Mesenteric fat pad (tissue), 1 donor: ENCODE results near the gene LY6G6D. TPM values are rescaled to one million over a fixed set of nuclear protein-coding genes. Genes with fewer than 3 reads are reported as not detected.

Experiments
- DNase-seq: peaks from one replicate; pipeline ENCODE4 v3.0.0-alpha.2; 2020; ENCODE audit warnings: low spot score
- microRNA-seq: library from miRNA; unstranded; fragments of <30 nt; microRNA quantifications from one replicate; pipeline ENCODE4 v1.2.0, GENCODE V29; 2020; ENCODE audit warnings: borderline number of aligned reads
- total RNA-seq: library from RNA; stranded (reverse); fragmentation: NEBNext Ultra II Directional; extraction: Animal tissue kit (Norgen Biotek cat#: 25700); gene quantifications from one replicate; pipeline ENCODE4 v1.2.1, GENCODE V29; 2021
- donor health status: DM: yes; HTN: yes; CAD: no.

Gene LY6G6D
- total RNA-seq, 1 donor from 2014 or later, result not detected

DNA sequence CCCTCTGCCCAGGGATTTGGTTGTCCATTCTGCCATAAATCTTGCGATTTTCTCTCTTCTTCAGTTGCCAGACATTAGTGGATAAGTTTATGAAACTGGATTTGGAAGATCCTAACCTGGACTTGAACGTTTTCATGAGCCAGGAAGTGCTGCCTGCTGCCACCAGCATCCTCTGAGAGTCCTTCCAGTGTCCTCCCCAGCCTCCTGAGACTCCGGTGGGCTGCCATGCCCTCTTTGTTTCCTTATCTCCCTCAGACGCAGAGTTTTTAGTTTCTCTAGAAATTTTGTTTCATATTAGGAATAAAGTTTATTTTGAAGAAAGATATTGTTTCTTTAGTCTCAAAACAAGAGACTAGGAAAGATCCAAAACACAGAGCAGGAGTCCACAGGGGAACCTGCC, 47.2 kb downstream of the LY6G6D start, which contains the start of gene SAPCD1:
Gene SAPCD1, plus strand, starts transcription at position 301 of the 400 bp plus-strand sequence. CDS start 399 bp downstream, outside the sequence.
- DNase-seq, result no peak

DNA sequence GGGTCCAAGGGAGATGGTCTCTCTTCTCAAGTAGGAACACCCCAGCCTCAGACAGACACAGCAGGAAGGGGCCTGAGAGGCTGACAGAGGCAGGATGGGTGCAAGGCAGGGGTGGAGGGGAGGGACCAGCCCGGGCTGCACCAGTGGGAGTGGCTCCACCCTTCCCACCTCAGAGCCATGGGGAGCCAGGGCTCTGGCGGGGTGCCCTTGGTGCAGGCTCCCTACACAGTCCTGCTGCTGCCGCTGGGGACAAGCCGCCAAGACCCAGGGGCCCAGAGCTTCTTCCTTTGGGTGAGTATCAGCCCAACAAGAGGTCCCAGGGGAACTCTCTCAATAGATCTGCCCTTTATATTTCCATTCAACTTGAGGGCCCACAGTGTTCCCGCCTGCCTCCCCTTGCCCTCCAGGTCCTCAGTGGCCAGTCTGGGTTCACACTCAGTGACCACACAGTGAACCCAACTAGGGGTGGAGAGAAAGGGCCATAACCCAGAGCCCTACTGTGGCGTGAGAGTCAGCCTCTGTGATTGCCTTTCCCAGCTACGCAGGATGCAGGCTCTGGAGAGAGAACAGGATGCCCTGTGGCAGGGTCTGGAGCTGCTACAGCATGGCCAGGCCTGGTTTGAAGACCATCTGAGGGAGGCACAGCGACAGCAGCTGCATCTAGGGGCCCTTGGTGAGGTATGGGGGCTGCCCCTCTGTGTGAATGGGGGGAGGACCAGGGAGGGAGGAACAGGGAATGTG, 47.9 kb downstream of the LY6G6D start:
- DNase-seq, result no peak

DNA sequence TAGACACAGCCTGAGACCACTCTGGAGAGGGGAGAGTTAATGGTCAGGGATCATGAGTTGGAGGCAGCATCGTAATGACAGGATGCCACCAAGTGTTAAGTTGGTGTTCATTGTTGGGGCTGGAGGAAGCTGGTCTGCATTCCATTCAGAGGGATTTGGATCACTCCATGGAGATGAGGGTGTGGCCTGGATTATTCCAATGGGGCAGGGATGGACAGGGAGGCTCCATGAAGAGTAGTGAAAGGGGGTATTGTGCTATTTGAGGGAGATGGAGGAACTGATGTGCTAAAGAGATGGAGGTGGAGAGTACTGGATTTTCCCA, 48.4 kb downstream of the LY6G6D start:
- no peak for DNase-seq

DNA sequence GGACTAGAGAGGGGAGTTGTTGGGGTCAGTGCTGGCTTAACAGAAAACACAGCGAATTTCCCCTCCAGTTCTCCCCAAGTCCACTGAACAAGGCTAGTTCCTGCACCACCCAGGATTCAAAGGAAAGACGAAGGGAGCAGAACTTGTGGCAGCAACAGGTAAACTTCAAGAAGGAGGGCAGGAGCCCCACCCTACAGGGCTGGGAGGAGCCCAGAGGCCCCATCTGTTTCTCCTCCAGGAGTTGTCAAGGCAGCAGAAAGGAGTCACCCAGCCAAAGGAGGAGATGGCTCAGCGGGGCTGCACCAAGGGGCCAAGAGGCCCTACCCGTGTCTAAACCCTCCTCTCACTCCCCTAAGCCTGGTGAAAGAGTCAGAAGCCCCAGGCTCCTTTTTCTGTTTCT, 49.0 kb downstream of the LY6G6D start:
- DNase-seq, result no peak

DNA sequence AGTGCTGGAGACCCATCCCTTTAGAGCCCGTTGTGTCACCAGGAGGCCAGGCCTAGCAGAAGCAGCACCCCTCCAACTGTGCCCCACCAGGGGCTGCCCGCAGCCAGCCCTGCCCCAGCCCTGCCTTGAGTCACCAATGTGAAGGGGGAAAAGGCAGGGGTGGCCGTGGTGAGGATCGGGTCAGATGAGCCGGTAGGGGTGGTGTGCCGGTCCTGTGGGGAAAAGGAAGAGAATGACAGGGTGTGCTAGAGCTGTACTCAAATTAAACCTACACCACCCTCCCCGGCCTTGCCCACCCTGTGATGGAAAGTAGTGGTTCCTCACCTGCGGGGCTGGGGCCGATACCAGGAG, 50.4 kb downstream of the LY6G6D start:
- DNase-seq, result no peak

DNA sequence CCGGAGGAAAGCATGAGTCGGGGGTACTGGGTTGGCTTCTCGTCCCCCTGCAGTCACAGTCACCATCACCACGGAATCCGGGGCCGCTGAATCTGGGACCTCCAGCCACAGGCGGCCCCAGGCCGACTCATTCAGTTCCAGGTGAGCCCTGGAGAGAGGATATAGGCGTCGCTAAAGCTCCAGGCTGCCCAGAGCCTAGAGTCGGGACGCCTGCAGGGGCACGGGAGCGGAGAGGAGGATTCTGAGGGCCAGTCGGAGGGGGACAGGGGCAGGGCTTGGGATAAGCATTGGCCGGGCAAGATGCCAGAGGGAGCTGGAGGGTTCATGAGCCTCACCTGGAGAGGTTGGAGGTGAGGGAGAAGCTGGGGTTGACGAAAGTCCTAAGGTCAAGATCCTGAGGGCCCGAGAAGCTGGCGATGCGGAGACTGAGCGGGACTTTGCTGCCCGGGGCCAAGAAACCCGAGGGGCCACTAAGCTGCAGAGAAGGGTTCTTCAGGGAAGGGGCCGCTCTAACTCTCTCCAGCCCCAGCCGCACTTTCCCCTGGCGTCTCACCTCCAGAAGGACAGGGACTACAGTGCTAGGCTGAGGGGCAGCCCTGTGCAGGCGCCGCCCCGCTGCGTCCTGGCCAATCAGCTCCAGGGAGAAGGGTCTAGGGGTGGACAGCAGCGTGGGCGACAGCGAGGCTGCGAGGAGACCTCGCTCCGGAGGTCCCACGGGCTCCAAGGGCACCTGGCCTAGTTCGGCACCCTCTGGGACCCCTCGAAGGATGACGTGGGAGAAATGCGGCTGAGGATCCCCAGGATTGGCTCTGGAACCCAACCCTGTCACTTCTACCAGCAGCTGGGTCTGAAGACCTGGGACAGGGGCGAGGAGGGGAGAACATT, 51.0 kb downstream of the LY6G6D start:
- DNase-seq, result no peak

DNA sequence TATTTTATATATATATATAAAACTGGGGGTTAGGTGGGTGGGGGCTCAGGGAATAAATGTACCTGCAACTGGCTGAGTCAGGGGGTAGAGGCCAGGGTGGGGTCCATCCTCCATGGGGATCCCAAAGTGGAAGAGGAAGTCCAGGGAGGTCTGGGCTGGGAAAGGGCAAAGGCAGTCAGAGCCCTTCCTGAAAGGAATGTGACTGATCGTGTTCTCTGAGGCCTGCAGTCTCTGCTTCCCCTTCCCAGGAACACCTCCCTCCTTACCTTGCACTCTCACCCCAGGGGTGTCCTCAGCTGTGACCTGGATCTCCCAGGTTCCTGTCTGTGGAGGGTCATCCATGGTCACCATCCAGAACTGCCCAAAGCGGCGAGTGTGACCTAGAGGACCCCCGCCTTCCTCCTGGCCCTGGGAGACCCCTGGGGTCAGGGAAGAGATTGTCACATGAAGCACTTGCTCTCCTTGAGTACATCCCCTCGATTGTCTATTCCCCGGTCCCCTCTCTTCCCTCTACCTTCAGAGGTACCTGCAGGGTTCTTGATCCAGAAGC, 52.0 kb downstream of the LY6G6D start:
- DNase-seq, result no peak

Small RNAs within 50 kb of the gene (microRNA-seq; reads per million reads assigned to microRNA genes)
- not detected for gene MIR4646

Other genes starting within 250 kb of the LY6G6D start
- gene MICB, start 217.2 kb upstream of the LY6G6D start, total RNA-seq, result 4.5 TPM
- gene MCCD1, start 186.4 kb upstream of the LY6G6D start, total RNA-seq, result not detected
- 268 TPM for gene DDX39B, start 173.3 kb upstream of the LY6G6D start, total RNA-seq
- 1.1 TPM for gene ATP6V1G2, start 168.7 kb upstream of the LY6G6D start, total RNA-seq
- gene NFKBIL1, start 167.7 kb upstream of the LY6G6D start, total RNA-seq, result 11.4 TPM
- gene LTA, start 143.1 kb upstream of the LY6G6D start, total RNA-seq, result not detected
- gene TNF, start 139.8 kb upstream of the LY6G6D start, total RNA-seq, result 1.2 TPM
- gene LTB, start 132.9 kb upstream of the LY6G6D start, total RNA-seq, result 1.4 TPM
- 23.8 TPM for gene LST1, start 129.1 kb upstream of the LY6G6D start, total RNA-seq
- not detected for gene NCR3, start 122.3 kb upstream of the LY6G6D start, total RNA-seq
- 60.1 TPM for gene AIF1, start 100.1 kb upstream of the LY6G6D start, total RNA-seq
- 162 TPM for gene PRRC2A, start 94.6 kb upstream of the LY6G6D start, total RNA-seq
- gene BAG6, start 62.7 kb upstream of the LY6G6D start, total RNA-seq, result 229 TPM
- gene APOM, start 59.5 kb upstream of the LY6G6D start, total RNA-seq, result 3.3 TPM
- 21.6 TPM for gene C6orf47, start 54.6 kb upstream of the LY6G6D start, total RNA-seq
- 10.5 TPM for gene GPANK1, start 50.4 kb upstream of the LY6G6D start, total RNA-seq
- 125 TPM for gene CSNK2B, start 49.3 kb upstream of the LY6G6D start, total RNA-seq
- gene LY6G5B, start 45.4 kb upstream of the LY6G6D start, total RNA-seq, result 15.5 TPM
- gene LY6G5C, start 34.3 kb upstream of the LY6G6D start, total RNA-seq, result 1.9 TPM
- gene ABHD16A, start 12.0 kb upstream of the LY6G6D start, total RNA-seq, result 38.8 TPM
- not detected for gene LY6G6F, start 8.5 kb upstream of the LY6G6D start, total RNA-seq
- gene LY6G6C, start 6.4 kb downstream of the LY6G6D start, total RNA-seq, result not detected
- gene MPIG6B, start 8.0 kb downstream of the LY6G6D start, total RNA-seq, result not detected
- 123 TPM for gene DDAH2, start 14.0 kb downstream of the LY6G6D start, total RNA-seq
- 408 TPM for gene CLIC1, start 21.2 kb downstream of the LY6G6D start, total RNA-seq
- 14.8 TPM for gene MSH5, start 24.7 kb downstream of the LY6G6D start, total RNA-seq
- 2.0 TPM for gene SAPCD1, start 47.3 kb downstream of the LY6G6D start, total RNA-seq
- 0.77 TPM for gene VWA7, start 62.0 kb downstream of the LY6G6D start, total RNA-seq
- gene VARS1, start 80.4 kb downstream of the LY6G6D start, total RNA-seq, result 62.6 TPM
- gene LSM2, start 91.6 kb downstream of the LY6G6D start, total RNA-seq, result 25.7 TPM
- 0.84 TPM for gene HSPA1L, start 99.9 kb downstream of the LY6G6D start, total RNA-seq
- 139 TPM for gene HSPA1A, start 100.2 kb downstream of the LY6G6D start, total RNA-seq
- gene HSPA1B, start 112.4 kb downstream of the LY6G6D start, total RNA-seq, result 111 TPM
- gene NEU1, start 147.5 kb downstream of the LY6G6D start, total RNA-seq, result 40.7 TPM
- gene SLC44A4, start 163.6 kb downstream of the LY6G6D start, total RNA-seq, result 0.51 TPM
- 28.4 TPM for gene EHMT2, start 182.3 kb downstream of the LY6G6D start, total RNA-seq
- 2.9 TPM for gene ZBTB12, start 186.7 kb downstream of the LY6G6D start, total RNA-seq
- gene C2, start 212.4 kb downstream of the LY6G6D start, total RNA-seq, result 60.8 TPM
- gene CFB, start 230.7 kb downstream of the LY6G6D start, total RNA-seq, result 38.0 TPM
- 59.2 TPM for gene NELFE, start 243.6 kb downstream of the LY6G6D start, total RNA-seq
- gene SKIC2, start 243.8 kb downstream of the LY6G6D start, total RNA-seq, result 52.5 TPM